ENCODE data around the gene ASB1. TPM values are rescaled to one million over a fixed set of nuclear protein-coding genes. Genes with fewer than 3 reads are reported as not detected.
A peak's percentile ranks its signal among the peaks of the same experiment; 100 is the strongest.

Gene ASB1
- total and polyA plus RNA-seq, 10 of the 15 experiments (the other 5 are each of a cell fraction or from before 2014, with no cell fraction given): 5.2 to 31.2 (median 25.8) TPM

GRCh38 chr2:238430781-238431180, 4.1 kb downstream of the ASB1 start:
- DNase-seq (ENCODE audit: low read depth, low spot score) (no peak), ATAC-seq (no peak), FAIRE-seq (no peak)
- peaks cover 48% of the 10 kb centered on the region for H3K79me2 ChIP-seq (ENCODE audit: control insufficient read depth, insufficient read depth, low read length)
- H2AFZ ChIP-seq (ENCODE audit: control insufficient read depth, low read depth, low read length): no peak overlapping the region
- ChIA-PET CTCF (interaction anchor here (1.3 kb wide), 1 partner anchor 9 kb away, joined by 3 read pairs; no protein-coding TSS in a partner anchor), POLR2A (no interaction called here), RAD21 (ENCODE audit: unreplicated experiment) (no interaction called here), SMC1A (ENCODE audit: uncharacterized antibody, unreplicated experiment) (interaction anchor here (1.5 kb wide), 1 partner anchor 30 kb away, joined by 3 read pairs; no protein-coding TSS in a partner anchor)
- WGBS (ENCODE audit: insufficient coverage, insufficient replicate concordance, low lambda C conversion rate, missing lambda C conversion rate): 95% methylated on average over 6 of the region's 6 CpGs
- peaks cover 0 to 17% of the 10 kb centered on the region in 2 experiments; a peak in 2 of 4 replicates for H3K36me3 ChIP-seq (ENCODE audit: control insufficient read depth in 2 of 2, insufficient read depth in 2 of 2, low read length in 1 of 2)
- H3K27ac ChIP-seq (ENCODE audit: control insufficient read depth, insufficient read depth): no peak overlapping the region
- H3K4me2 ChIP-seq (ENCODE audit: control insufficient read depth, insufficient read depth): no peak overlapping the region
- H3K4me3 ChIP-seq: peak overlapping the region; percentile 21; the same call in 1 of the 2 replicates
- H3K4me1 ChIP-seq (ENCODE audit: control insufficient read depth, insufficient read depth, low read length): peaks cover 10% of the 10 kb centered on the region; the same call in 1 of the 2 replicates
- H3K9me3 ChIP-seq (replicated peaks; ENCODE audit: control insufficient read depth, insufficient read depth, low read length): no peaks in the 10 kb centered on the region; the same call in 2 of the 3 replicates
- H4K20me1 ChIP-seq (ENCODE audit: control insufficient read depth, insufficient read depth): no peaks in the 10 kb centered on the region
- in situ Hi-C loops (cut with MboI) (no loop called here), intact Hi-C loops (cut with micrococcal nuclease; ENCODE audit: unreplicated experiment) (no loop called here)
- TF ChIP-seq MEF2B (IDR thresholded peaks at IDR 0.05; ENCODE audit: partially characterized antibody, poor library complexity, severe bottlenecking) (no peak), PRDM15 (CRISPR knock-in tag; IDR thresholded peaks at IDR 0.05) (no peak), CHD4 (IDR thresholded peaks at IDR 0.05) (no peak), BACH1 (IDR thresholded peaks at IDR 0.05; ENCODE audit: borderline replicate concordance) (no peak), BHLHE40 (IDR thresholded peaks at IDR 0.05; ENCODE audit: borderline replicate concordance in 1 of 2, low read depth in 2 of 2, low read length in 1 of 2) (no peak), SKIL (IDR thresholded peaks at IDR 0.05; ENCODE audit: low read depth, poor library complexity, severe bottlenecking) (no peak), SMC3 (IDR thresholded peaks at IDR 0.05; ENCODE audit: borderline replicate concordance, low read length) (no peak), CEBPZ (IDR thresholded peaks at IDR 0.05; ENCODE audit: low read depth, low read length) (no peak), MTA3 (IDR thresholded peaks at IDR 0.05; ENCODE audit: borderline replicate concordance, low read length) (no peak), PAX5 (IDR thresholded peaks at IDR 0.05; ENCODE audit: borderline replicate concordance, low read depth, low read length) (no peak), IKZF1 (conservative IDR thresholded peaks at IDR 0.05) (no peak)
- no TSS peak for BruUV-seq (replicated peaks)
- H3K27me3 ChIP-seq (replicated peaks in 1 of 2; ENCODE audit: control insufficient read depth in 2 of 2, insufficient read depth in 2 of 2, low read length in 1 of 2): no peaks in the 10 kb centered on the region
- H3K9ac ChIP-seq (ENCODE audit: control insufficient read depth, insufficient read depth, low read length): no peak overlapping the region

All from GM12878 (cell line).